ENCODE measurements around the gene SLC29A4. TPM values are rescaled to one million over a fixed set of nuclear protein-coding genes. Genes with fewer than 3 reads are reported as not detected.

SLC29A4 gene
- polyA plus RNA-seq, 1 of the 3 experiments (the other 2 are of a cell fraction) = 12.3 TPM

DNA sequence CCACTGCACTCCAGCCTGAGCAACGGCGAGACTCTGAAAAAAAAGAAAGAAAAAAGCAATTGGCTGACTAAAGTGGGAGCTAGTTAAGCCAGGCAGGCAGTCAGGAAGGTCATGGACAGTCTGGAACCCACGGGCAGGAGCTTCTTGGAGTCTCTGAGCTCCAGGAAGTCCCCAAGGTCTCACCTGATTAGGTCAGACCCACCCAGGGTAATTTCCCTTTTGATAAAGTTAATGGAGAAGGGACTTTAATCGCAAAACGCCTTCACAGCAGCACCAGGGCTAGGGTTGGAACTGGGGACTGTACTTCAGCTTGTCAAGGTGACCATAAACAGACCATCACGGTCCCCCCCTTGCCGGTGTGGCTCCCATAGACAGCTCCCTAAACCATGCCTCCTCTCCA lies 6.6 kb downstream of the SLC29A4 start:
- H3K9me3 ChIP-seq = no peaks in the 10 kb centered on the region
- H3K27me3 ChIP-seq (ENCODE audit: insufficient read depth) = no peaks in the 10 kb centered on the region
- H3K79me2 ChIP-seq (ENCODE audit: insufficient read depth) = no peaks in the 10 kb centered on the region
- no peak overlapping the region for H3K4me3 ChIP-seq (ENCODE audit: low read depth in 2 of 2, low read length in 1 of 2)
- TF ChIP-seq YY1 (IDR thresholded peaks at IDR 0.05; ENCODE audit: low read depth) = no peak
- TF ChIP-seq CHD2 (IDR thresholded peaks at IDR 0.05; ENCODE audit: low read length, partially characterized antibody) = no peak
- TF ChIP-seq SIN3A (IDR thresholded peaks at IDR 0.05; ENCODE audit: borderline replicate concordance, low read depth, low read length) = no peak
- no peak for TF ChIP-seq RFX5 (IDR thresholded peaks at IDR 0.05; ENCODE audit: low read length)
- TF ChIP-seq, protein P1, sequence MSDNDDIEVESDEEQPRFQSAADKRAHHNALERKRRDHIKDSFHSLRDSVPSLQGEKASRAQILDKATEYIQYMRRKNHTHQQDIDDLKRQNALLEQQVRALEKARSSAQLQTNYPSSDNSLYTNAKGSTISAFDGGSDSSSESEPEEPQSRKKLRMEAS (IDR thresholded peaks at IDR 0.05; ENCODE audit: low read depth) = no peak
- TF ChIP-seq RCOR1 (IDR thresholded peaks at IDR 0.05; ENCODE audit: low read length) = no peak
- TF ChIP-seq, protein P2, sequence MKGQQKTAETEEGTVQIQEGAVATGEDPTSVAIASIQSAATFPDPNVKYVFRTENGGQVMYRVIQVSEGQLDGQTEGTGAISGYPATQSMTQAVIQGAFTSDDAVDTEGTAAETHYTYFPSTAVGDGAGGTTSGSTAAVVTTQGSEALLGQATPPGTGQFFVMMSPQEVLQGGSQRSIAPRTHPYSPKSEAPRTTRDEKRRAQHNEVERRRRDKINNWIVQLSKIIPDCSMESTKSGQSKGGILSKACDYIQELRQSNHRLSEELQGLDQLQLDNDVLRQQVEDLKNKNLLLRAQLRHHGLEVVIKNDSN (IDR thresholded peaks at IDR 0.05; ENCODE audit: borderline replicate concordance, low read depth) = no peak
- TF ChIP-seq GABPA (IDR thresholded peaks at IDR 0.05; ENCODE audit: low read depth) = no peak
- TF ChIP-seq, protein P3, sequence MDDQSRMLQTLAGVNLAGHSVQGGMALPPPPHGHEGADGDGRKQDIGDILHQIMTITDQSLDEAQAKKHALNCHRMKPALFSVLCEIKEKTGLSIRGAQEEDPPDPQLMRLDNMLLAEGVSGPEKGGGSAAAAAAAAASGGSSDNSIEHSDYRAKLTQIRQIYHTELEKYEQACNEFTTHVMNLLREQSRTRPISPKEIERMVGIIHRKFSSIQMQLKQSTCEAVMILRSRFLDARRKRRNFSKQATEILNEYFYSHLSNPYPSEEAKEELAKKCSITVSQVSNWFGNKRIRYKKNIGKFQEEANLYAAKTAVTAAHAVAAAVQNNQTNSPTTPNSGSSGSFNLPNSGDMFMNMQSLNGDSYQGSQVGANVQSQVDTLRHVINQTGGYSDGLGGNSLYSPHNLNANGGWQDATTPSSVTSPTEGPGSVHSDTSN (IDR thresholded peaks at IDR 0.05) = no peak
- no peak for TF ChIP-seq RAD21 (IDR thresholded peaks at IDR 0.05; ENCODE audit: low read length)
- TF ChIP-seq EP300 (IDR thresholded peaks at IDR 0.05; ENCODE audit: borderline replicate concordance in 1 of 2, low read depth in 1 of 2, low read length in 1 of 2) = no peak
- TF ChIP-seq, protein P4, sequence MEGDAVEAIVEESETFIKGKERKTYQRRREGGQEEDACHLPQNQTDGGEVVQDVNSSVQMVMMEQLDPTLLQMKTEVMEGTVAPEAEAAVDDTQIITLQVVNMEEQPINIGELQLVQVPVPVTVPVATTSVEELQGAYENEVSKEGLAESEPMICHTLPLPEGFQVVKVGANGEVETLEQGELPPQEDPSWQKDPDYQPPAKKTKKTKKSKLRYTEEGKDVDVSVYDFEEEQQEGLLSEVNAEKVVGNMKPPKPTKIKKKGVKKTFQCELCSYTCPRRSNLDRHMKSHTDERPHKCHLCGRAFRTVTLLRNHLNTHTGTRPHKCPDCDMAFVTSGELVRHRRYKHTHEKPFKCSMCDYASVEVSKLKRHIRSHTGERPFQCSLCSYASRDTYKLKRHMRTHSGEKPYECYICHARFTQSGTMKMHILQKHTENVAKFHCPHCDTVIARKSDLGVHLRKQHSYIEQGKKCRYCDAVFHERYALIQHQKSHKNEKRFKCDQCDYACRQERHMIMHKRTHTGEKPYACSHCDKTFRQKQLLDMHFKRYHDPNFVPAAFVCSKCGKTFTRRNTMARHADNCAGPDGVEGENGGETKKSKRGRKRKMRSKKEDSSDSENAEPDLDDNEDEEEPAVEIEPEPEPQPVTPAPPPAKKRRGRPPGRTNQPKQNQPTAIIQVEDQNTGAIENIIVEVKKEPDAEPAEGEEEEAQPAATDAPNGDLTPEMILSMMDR (IDR thresholded peaks at IDR 0.05) = no peak
- TF ChIP-seq GATA2 (CRISPR knock-in tag; IDR thresholded peaks at IDR 0.05) = no peak
- TF ChIP-seq POLR2AphosphoS5 (IDR thresholded peaks at IDR 0.05; ENCODE audit: low read depth, low read length) = no peak
- CTCF ChIA-PET = interaction anchor here (0.9 to 7.3 kb wide), 6 partner anchors 42 to 206 kb away, joined by 3 to 113 read pairs (median 3); no protein-coding TSS in a partner anchor
- peaks cover 2 to 9% of the 10 kb centered on the region in 2 experiments; a peak in 1 of 4 replicates for H3K4me1 ChIP-seq (ENCODE audit: control insufficient read depth in 1 of 2, insufficient read depth in 2 of 2, low read depth in 1 of 2, low read length in 1 of 2)
- POLR2A ChIA-PET = interaction anchor here (0.6 to 1.2 kb wide), 2 partner anchors 49 to 441 kb away, joined by 3 to 4 read pairs; no protein-coding TSS in a partner anchor
- H3K4me2 ChIP-seq = no peak overlapping the region
- WGBS (ENCODE audit: low lambda C conversion rate) = 92% methylated on average over 7 of the region's 7 CpGs
- H3K9ac ChIP-seq = no peak overlapping the region
- peaks cover 3 to 17% of the 10 kb centered on the region in 2 experiments for H3K36me3 ChIP-seq (replicated peaks in 1 of 2; ENCODE audit: control insufficient read depth in 1 of 2, insufficient read depth in 2 of 2, low read length in 1 of 2)
- no peak overlapping the region for H3K27ac ChIP-seq (ENCODE audit: low read depth in 2 of 2, low read length in 1 of 2)
- no peaks in the 10 kb centered on the region for H3F3A ChIP-seq (replicated peaks; ENCODE audit: insufficient read depth)
- H4K20me1 ChIP-seq (ENCODE audit: insufficient read depth) = 0 out of 2 replicates have a peak, but pooled peaks cover 3% of the 10 kb centered on the region
- DNase-seq = no peak
- no peaks in the 10 kb centered on the region for H3K9me2 ChIP-seq
- no peak overlapping the region for H2AFZ ChIP-seq (ENCODE audit: low read depth)
